Measurements from ENCODE around the gene OARD1.
"Not testable (repeated sequence)": the region's sequence is repeated elsewhere in the genome, so short reads cannot be mapped to it uniquely, and the experiment has no call there.

OARD1 gene

DNA sequence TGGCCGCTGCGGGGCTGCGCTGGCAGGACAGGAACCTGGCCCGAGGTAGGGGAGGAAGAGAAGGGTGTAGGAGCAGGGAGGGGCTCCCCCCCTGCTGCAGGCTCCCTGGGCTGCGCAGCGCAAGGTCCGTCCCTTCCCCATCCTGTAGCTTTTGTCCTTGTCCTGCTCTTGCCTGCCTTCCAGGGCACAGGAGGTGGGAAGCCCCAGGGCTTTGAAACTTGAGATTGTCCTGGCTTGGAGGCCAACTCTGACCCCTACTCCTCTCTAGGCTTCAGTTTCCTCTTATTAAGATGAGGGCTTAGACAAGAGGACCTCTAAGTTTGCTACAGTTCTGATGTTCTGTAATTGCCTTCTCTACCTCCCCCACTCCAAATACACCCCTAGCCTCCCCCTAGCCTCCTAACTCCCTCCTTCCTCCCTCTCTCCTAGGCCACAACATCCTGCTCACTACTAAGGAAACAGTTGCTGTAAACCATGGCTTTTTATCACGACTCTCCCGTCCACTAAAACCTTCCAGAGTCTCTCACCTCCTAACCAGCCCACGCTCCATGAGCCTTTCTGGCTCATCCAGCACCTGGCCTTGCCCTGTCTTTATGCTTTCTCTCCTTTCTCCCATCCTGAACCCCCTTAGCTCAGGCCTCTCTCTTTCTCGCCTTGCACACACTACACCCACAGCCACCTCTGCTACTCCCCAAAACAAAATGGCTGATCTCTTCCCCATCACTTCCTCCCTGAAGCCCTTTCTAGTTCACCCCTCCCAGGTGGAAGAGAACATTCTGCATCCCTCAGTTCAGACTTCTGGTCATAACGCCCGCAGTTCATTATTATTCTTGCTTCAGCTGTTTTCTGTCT, 43.4 kb downstream of the OARD1 start:
- Histone ChIP-seq H3K27ac (ENCODE audit: low read depth, low read length) (no peak overlapping the region), H3K36me3 (ENCODE audit: control insufficient read depth in 1 of 2, insufficient read depth in 2 of 2, low read length in 2 of 2) (peaks cover 0 to 30% of the 10 kb centered on the region in 2 donors), H3K9ac (ENCODE audit: low read depth in 1 of 2, low read length in 2 of 2) (peak overlapping the region; percentile 27 to 66), H3K27me3 (ENCODE audit: control insufficient read depth in 1 of 2, insufficient read depth in 2 of 2, low read length in 2 of 2) (no peaks in the 10 kb centered on the region), H3K4me3 (ENCODE audit: low read depth in 1 of 2, low read length in 2 of 2) (peak overlapping the region; percentile 54 to 57), H3K9me3 (ENCODE audit: control insufficient read depth in 1 of 2, low read length in 2 of 2) (no peaks in the 10 kb centered on the region), H3K4me1 (ENCODE audit: control insufficient read depth in 1 of 2, insufficient read depth in 2 of 2, low read length in 2 of 2) (peaks cover 5 to 9% of the 10 kb centered on the region in 2 donors)

DNA sequence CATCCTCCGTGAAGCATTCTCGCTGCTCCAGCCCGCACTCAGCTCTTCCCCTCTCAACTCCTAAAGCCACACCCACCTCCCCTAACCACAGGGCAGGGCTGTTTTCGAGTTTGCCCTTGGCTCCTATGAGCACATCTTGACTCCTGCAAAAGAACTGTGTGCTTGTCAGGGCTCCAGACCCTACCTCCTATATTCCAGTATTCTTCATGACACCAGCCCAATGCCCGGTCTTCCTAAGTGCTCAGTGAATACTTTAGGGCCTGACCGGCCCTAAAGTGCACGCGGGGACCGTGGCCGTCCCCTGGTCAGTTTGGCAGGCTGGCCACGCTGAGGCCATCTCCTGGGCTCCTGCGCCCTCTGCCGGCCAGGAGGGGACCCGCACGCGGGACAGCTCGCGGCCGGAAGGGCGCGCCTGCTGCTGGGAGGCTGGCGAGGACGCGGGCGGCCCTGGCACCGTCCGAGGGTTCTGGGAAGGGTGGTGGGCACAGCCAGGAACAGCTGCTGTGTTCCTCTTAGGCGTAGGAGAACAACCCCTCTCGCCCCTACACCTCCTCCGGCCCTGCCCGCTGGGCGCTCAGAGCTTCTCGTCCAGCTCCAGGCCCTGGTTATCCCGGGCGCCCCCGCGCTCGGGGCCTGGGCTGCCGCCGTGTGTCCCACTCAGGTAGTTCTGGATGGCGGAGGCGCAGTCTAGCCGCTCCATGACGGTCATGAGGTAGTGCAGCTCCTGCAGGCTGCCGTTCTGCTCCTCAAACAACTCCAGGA, 44.2 kb downstream of the OARD1 start:
- peak overlapping the region; percentile 27 to 66 for H3K9ac ChIP-seq (ENCODE audit: low read depth in 1 of 2, low read length in 2 of 2)
- no peaks in the 10 kb centered on the region for H3K9me3 ChIP-seq (ENCODE audit: control insufficient read depth in 1 of 2, low read length in 2 of 2)
- H3K36me3 ChIP-seq (ENCODE audit: control insufficient read depth in 1 of 2, insufficient read depth in 2 of 2, low read length in 2 of 2): peaks cover 0 to 22% of the 10 kb centered on the region in 2 donors
- H3K4me1 ChIP-seq (ENCODE audit: control insufficient read depth in 1 of 2, insufficient read depth in 2 of 2, low read length in 2 of 2): peaks cover 5 to 9% of the 10 kb centered on the region in 2 donors
- peak overlapping the region; percentile 54 to 57 for H3K4me3 ChIP-seq (ENCODE audit: low read depth in 1 of 2, low read length in 2 of 2)
- H3K27me3 ChIP-seq (ENCODE audit: control insufficient read depth in 1 of 2, insufficient read depth in 2 of 2, low read length in 2 of 2): no peaks in the 10 kb centered on the region
- no peak overlapping the region for H3K27ac ChIP-seq (ENCODE audit: low read depth, low read length)

DNA sequence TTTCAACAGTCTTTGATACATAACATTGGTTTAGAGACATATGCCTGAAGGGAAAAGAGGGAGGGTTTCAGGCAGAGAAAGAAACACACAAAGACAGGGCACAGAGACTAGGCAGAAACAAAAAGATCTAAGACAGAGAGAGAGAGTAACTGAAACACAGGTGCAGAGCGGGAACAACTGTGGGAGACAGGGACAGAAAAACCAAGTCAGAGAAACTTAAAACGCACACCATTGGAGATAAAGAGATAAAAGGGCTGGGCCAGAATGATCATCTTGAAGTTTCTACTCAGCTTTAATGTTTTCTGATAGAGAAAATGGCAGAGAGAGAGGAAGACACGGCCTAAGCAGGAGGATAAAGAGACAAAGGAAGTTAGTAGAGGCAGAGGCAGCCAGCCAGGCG, 44.9 kb downstream of the OARD1 start:
- Histone ChIP-seq H3K27ac (ENCODE audit: low read depth, low read length) (no peak overlapping the region), H3K9ac (ENCODE audit: low read depth in 1 of 2, low read length in 2 of 2) (peak overlapping the region in 1 of 2 donors; percentile 23), H3K4me1 (ENCODE audit: control insufficient read depth in 1 of 2, insufficient read depth in 2 of 2, low read length in 2 of 2) (peaks cover 5 to 9% of the 10 kb centered on the region in 2 donors), H3K27me3 (ENCODE audit: control insufficient read depth in 1 of 2, insufficient read depth in 2 of 2, low read length in 2 of 2) (no peaks in the 10 kb centered on the region), H3K9me3 (ENCODE audit: control insufficient read depth in 1 of 2, low read length in 2 of 2) (no peaks in the 10 kb centered on the region), H3K4me3 (ENCODE audit: low read depth in 1 of 2, low read length in 2 of 2) (peak overlapping the region in 1 of 2 donors; percentile 57), H3K36me3 (ENCODE audit: control insufficient read depth in 1 of 2, insufficient read depth in 2 of 2, low read length in 2 of 2) (peaks cover 0 to 18% of the 10 kb centered on the region in 2 donors)

DNA sequence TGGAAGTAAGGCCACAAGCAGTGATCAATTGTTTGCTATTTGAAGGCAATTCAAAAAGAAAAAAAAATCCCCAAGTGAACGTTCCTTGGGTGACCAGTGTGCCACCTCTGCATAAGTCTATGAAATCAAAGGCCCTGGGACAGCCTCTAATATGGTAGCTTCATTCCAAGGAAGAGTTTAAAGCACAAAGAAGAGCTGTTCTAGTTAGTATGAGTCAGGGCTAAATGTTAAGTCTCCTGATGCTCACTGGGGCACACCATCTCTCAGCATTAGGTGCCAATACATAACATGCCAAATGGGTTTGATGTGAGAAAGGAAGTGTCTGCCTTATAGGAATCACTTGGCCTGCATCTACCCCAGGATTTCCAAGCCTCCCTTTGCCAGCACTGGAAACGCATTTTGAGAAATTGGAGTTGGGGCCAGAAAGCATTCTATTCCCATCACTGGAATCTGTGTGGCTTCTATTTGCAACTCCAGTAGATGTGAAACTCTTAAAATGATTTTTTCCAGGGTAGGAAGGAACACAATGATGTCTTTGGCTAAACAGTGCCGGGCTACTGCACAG, 46.1 kb downstream of the OARD1 start:
- peaks cover 5 to 9% of the 10 kb centered on the region in 2 donors for H3K4me1 ChIP-seq (ENCODE audit: control insufficient read depth in 1 of 2, insufficient read depth in 2 of 2, low read length in 2 of 2)
- H3K4me3 ChIP-seq (ENCODE audit: low read depth in 1 of 2, low read length in 2 of 2): no peak overlapping the region
- no peak overlapping the region for H3K27ac ChIP-seq (ENCODE audit: low read depth, low read length)
- H3K9ac ChIP-seq (ENCODE audit: low read depth in 1 of 2, low read length in 2 of 2): no peak overlapping the region
- H3K36me3 ChIP-seq (ENCODE audit: control insufficient read depth in 1 of 2, insufficient read depth in 2 of 2, low read length in 2 of 2): peaks cover 0 to 18% of the 10 kb centered on the region in 2 donors
- H3K27me3 ChIP-seq (ENCODE audit: control insufficient read depth in 1 of 2, insufficient read depth in 2 of 2, low read length in 2 of 2): no peaks in the 10 kb centered on the region
- no peaks in the 10 kb centered on the region for H3K9me3 ChIP-seq (ENCODE audit: control insufficient read depth in 1 of 2, low read length in 2 of 2)

DNA sequence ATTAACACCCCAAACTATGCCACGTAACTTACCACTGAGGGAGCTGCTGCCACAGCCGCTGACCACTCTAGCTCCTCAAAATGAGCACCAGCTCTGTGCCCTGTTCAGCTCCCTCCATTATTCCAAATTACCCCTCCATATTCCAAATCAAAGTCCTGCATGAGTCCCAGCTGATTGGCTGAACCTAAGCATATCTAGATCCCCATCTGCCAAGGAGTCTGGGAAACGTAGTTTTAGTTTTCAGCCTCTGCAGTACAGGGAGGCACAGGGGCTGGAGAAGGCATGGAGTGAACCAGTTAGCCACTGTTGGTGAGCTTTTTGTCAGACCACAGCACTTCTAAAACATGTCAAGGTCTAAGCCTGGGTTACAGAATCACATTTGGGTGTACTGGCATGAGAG, 49.0 kb downstream of the OARD1 start:
- no peaks in the 10 kb centered on the region for H3K27me3 ChIP-seq (ENCODE audit: control insufficient read depth in 1 of 2, insufficient read depth in 2 of 2, low read length in 2 of 2)
- H3K4me1 ChIP-seq (ENCODE audit: control insufficient read depth in 1 of 2, insufficient read depth in 2 of 2, low read length in 2 of 2): peaks cover 0 to 3% of the 10 kb centered on the region in 2 donors
- peaks cover 0 to 11% of the 10 kb centered on the region in 2 donors for H3K36me3 ChIP-seq (ENCODE audit: control insufficient read depth in 1 of 2, insufficient read depth in 2 of 2, low read length in 2 of 2)
- H3K9me3 ChIP-seq (ENCODE audit: control insufficient read depth in 1 of 2, low read length in 2 of 2): no peaks in the 10 kb centered on the region
- H3K9ac ChIP-seq (ENCODE audit: low read depth in 1 of 2, low read length in 2 of 2): no peak overlapping the region
- H3K27ac ChIP-seq (ENCODE audit: low read depth, low read length): no peak overlapping the region
- H3K4me3 ChIP-seq (ENCODE audit: low read depth in 1 of 2, low read length in 2 of 2): no peak overlapping the region

DNA sequence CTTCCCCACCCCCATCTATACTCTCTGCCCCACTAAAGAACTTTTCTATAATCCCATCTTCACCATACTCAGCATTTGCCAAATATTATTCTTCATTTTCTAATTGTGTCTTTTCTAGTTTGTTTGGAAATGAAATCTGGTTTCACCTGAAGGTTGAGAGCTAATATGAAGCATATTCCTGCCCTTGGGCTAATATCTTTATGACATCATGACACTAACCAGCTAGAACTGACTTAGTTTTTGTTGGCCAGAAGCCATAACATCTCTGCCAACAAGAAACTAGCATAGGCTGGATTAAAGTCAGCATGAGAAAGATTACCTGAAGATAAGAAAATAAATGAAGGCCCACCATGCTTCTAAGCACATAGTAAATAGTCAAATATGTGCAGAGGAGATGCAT, 49.9 kb downstream of the OARD1 start:
- peaks cover 0 to 6% of the 10 kb centered on the region in 2 donors for H3K36me3 ChIP-seq (ENCODE audit: control insufficient read depth in 1 of 2, insufficient read depth in 2 of 2, low read length in 2 of 2)
- no peaks in the 10 kb centered on the region for H3K9me3 ChIP-seq (ENCODE audit: control insufficient read depth in 1 of 2, low read length in 2 of 2)
- H3K9ac ChIP-seq (ENCODE audit: low read depth in 1 of 2, low read length in 2 of 2): no peak overlapping the region
- H3K27me3 ChIP-seq (ENCODE audit: control insufficient read depth in 1 of 2, insufficient read depth in 2 of 2, low read length in 2 of 2): no peaks in the 10 kb centered on the region
- H3K4me3 ChIP-seq (ENCODE audit: low read depth in 1 of 2, low read length in 2 of 2): no peak overlapping the region
- H3K27ac ChIP-seq (ENCODE audit: low read depth, low read length): no peak overlapping the region
- H3K4me1 ChIP-seq (ENCODE audit: control insufficient read depth in 1 of 2, insufficient read depth in 2 of 2, low read length in 2 of 2): no peaks in the 10 kb centered on the region

DNA sequence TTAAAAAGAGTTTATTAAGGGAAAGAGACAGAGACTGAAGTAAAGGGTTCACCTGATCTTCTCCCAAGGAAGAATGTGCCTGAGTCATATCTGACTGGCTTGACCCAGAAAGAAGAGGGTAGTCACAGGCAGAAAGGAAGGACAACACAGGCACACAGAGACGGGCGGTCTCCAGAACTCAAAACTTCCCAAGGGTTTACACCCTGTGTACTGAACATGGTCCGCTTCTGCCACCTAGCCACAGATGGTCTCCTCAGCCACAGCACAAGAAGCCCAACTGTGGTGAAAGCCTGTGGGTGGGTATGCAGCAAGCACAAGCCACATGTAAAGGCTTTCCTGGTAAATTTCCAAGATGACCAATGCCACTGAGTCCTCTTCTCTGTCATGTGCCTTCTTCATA, 50.3 kb downstream of the OARD1 start:
- Histone ChIP-seq H3K27ac (ENCODE audit: low read depth, low read length) (no peak overlapping the region), H3K4me1 (ENCODE audit: control insufficient read depth in 1 of 2, insufficient read depth in 2 of 2, low read length in 2 of 2) (no peaks in the 10 kb centered on the region), H3K27me3 (ENCODE audit: control insufficient read depth in 1 of 2, insufficient read depth in 2 of 2, low read length in 2 of 2) (no peaks in the 10 kb centered on the region), H3K4me3 (ENCODE audit: low read depth in 1 of 2, low read length in 2 of 2) (no peak overlapping the region), H3K36me3 (ENCODE audit: control insufficient read depth in 1 of 2, insufficient read depth in 2 of 2, low read length in 2 of 2) (peaks cover 0 to 5% of the 10 kb centered on the region in 2 donors), H3K9ac (ENCODE audit: low read depth in 1 of 2, low read length in 2 of 2) (no peak overlapping the region), H3K9me3 (ENCODE audit: control insufficient read depth in 1 of 2, low read length in 2 of 2) (no peaks in the 10 kb centered on the region)

DNA sequence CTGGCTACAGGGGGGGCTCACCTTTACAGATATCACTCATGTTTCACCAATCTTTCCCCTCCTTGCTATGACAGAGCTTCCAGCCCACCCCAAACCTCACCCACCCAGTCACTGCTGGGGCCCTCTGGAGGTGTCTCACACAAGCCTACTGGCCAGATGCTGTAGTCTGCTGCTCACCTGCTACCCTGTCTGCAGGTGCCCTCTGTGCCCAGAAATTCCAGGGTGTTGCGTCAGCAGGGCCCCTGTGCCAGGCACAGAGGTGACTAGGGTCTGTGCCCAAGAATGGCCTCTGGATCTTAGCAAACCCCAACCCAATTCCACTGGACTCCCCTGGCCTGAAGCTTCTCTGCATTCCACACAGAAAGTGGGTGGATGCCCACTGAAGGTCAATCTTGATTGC, 54.5 kb downstream of the OARD1 start:
- no peaks in the 10 kb centered on the region for H3K27me3 ChIP-seq (ENCODE audit: control insufficient read depth in 1 of 2, insufficient read depth in 2 of 2, low read length in 2 of 2)
- no peak overlapping the region for H3K9ac ChIP-seq (ENCODE audit: low read depth in 1 of 2, low read length in 2 of 2)
- H3K4me3 ChIP-seq (ENCODE audit: low read depth in 1 of 2, low read length in 2 of 2): no peak overlapping the region
- no peaks in the 10 kb centered on the region for H3K36me3 ChIP-seq (ENCODE audit: control insufficient read depth in 1 of 2, insufficient read depth in 2 of 2, low read length in 2 of 2)
- no peak overlapping the region for H3K27ac ChIP-seq (ENCODE audit: low read depth, low read length)
- H3K4me1 ChIP-seq (ENCODE audit: control insufficient read depth in 1 of 2, insufficient read depth in 2 of 2, low read length in 2 of 2): peaks cover 0 to 6% of the 10 kb centered on the region in 2 donors
- H3K9me3 ChIP-seq (ENCODE audit: control insufficient read depth in 1 of 2, low read length in 2 of 2): no peaks in the 10 kb centered on the region

DNA sequence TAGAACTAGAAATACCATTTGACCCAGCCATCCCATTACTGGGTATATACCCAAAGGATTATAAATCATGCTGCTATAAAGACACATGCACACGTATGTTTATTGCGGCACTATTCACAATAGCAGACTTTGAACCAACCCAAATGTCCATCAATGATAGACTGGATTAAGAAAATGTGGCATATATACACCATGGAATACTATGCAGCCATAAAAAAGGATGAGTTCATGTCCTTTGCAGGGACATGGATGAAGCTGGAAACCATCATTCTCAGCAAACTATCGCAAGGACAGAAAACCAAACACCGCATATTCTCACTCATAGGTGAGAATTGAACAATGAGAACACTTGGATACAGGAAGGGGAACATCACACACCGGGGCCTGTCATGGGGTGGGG, 56.3 kb downstream of the OARD1 start:
- H3K4me3 ChIP-seq (ENCODE audit: low read depth in 1 of 2, low read length in 2 of 2); H3K36me3 ChIP-seq (ENCODE audit: control insufficient read depth in 1 of 2, insufficient read depth in 2 of 2, low read length in 2 of 2); H3K9me3 ChIP-seq (ENCODE audit: control insufficient read depth in 1 of 2, low read length in 2 of 2); H3K9ac ChIP-seq (ENCODE audit: low read depth in 1 of 2, low read length in 2 of 2); H3K27ac ChIP-seq (ENCODE audit: low read depth, low read length); H3K4me1 ChIP-seq (ENCODE audit: control insufficient read depth in 1 of 2, insufficient read depth in 2 of 2, low read length in 2 of 2); H3K27me3 ChIP-seq (ENCODE audit: control insufficient read depth in 1 of 2, insufficient read depth in 2 of 2, low read length in 2 of 2): not testable (repeated sequence)

DNA sequence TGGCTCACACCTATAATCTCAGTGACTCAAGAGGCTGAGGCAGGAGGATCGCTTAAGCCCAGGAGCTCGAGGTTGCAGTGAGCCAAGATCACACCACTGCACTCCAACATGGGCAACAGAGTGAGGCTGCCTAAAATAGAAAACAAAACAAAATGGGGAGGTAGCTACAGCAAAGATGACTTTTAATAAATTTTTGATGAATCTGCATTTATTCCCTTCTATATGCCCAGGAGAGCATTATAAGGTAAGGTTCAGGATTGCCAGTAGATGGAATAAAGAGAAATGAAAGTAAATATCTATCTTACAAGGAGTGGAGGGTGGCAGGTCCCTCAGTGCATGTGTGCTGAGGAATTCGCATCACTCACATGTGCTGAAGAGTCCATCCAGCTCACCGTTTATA, 57.4 kb downstream of the OARD1 start:
- H3K4me3 ChIP-seq (ENCODE audit: low read depth in 1 of 2, low read length in 2 of 2): no peak overlapping the region
- H3K27me3 ChIP-seq (ENCODE audit: control insufficient read depth in 1 of 2, insufficient read depth in 2 of 2, low read length in 2 of 2): no peaks in the 10 kb centered on the region
- H3K36me3 ChIP-seq (ENCODE audit: control insufficient read depth in 1 of 2, insufficient read depth in 2 of 2, low read length in 2 of 2): no peaks in the 10 kb centered on the region
- H3K9me3 ChIP-seq (ENCODE audit: control insufficient read depth in 1 of 2, low read length in 2 of 2): no peaks in the 10 kb centered on the region
- peaks cover 0 to 6% of the 10 kb centered on the region in 2 donors for H3K4me1 ChIP-seq (ENCODE audit: control insufficient read depth in 1 of 2, insufficient read depth in 2 of 2, low read length in 2 of 2)
- no peak overlapping the region for H3K9ac ChIP-seq (ENCODE audit: low read depth in 1 of 2, low read length in 2 of 2)
- H3K27ac ChIP-seq (ENCODE audit: low read depth, low read length): no peak overlapping the region
